Stomach (tissue), 9 donors: Measurements from ENCODE around the gene ADGRL2. TPM values are rescaled to one million over a fixed set of nuclear protein-coding genes. Genes with fewer than 3 reads are reported as not detected.

ENCODE experiments used
- DNase-seq, 2 donors: peaks; one replicate each; pipeline versions ENCODE4 v3.0.0 to v3.0.0-alpha.2; 2013 to 2019
- H3K27ac ChIP-seq, 5 donors: fragments of 200-600 bp in 4 of 5; sonication (generic) in 4 of 5; one replicate each; pipeline ENCODE4 v1.5.1; 2013 to 2019; ENCODE audit warnings: mild to moderate bottlenecking in 1 of 5, moderate library complexity in 1 of 5
- H3K27me3 ChIP-seq, 3 donors: fragments of 200-600 bp; sonication (generic); one replicate each; pipeline ENCODE4 v1.5.1; 2017 to 2019; ENCODE audit warnings: mixed run types in 1 of 3
- H3K36me3 ChIP-seq, 4 donors: fragments of 200-600 bp; sonication (generic); 1 replicate in 3 of 4; 2 replicates in 1 of 4; pipeline ENCODE4 v1.5.1; 2016 to 2019
- H3K4me1 ChIP-seq, 4 donors: fragments of 200-600 bp; sonication (generic); one replicate each; pipeline ENCODE4 v1.5.1; 2016 to 2019
- H3K4me3 ChIP-seq, 4 donors: fragments of 200-600 bp; sonication (generic) in 3 of 4; one replicate each; pipeline ENCODE4 v1.5.1; 2016 to 2019; ENCODE audit warnings: mild to moderate bottlenecking in 1 of 4
- H3K9me3 ChIP-seq, 4 donors: fragments of 200-600 bp; sonication (generic); one replicate each; pipeline ENCODE4 v1.5.1; 2016 to 2019
- CTCF ChIP-seq, 7 experiments: fragments of 450-650 bp in 4 of 7; fragments of 200-600 bp in 3 of 7; sonication (generic) in 3 of 7; IDR thresholded peaks; one replicate each; pipeline ENCODE4 v1.5.1; 2016 to 2019; ENCODE audit warnings: antibody characterized with exemption in 7 of 7, control low read depth in 2 of 7, mild to moderate bottlenecking in 1 of 7
- EP300 ChIP-seq: sonication (generic); formaldehyde crosslinking; IDR thresholded peaks from one replicate; pipeline ENCODE4 v1.6.1; 2017; ENCODE audit warnings: antibody characterized with exemption
- POLR2A ChIP-seq, 4 donors: fragments of 450-650 bp; IDR thresholded peaks; one replicate each; pipeline ENCODE4 v1.6.1; 2016; ENCODE audit warnings: antibody characterized with exemption in 4 of 4, control low read depth in 2 of 4, mild to moderate bottlenecking in 1 of 4, moderate library complexity in 1 of 4
- POLR2AphosphoS5 ChIP-seq, 3 donors: sonication (generic); formaldehyde crosslinking; IDR thresholded peaks; one replicate each; pipeline ENCODE4 v1.6.1; 2016; ENCODE audit warnings: antibody characterized with exemption in 3 of 3
- WGBS, 5 donors: extraction: QIAGEN DNeasy Blood & Tissue Kit in 3 of 5; methylation state at CpG; one replicate each; pipeline versions ENCODE4 v1.1.5 to v1.1.7; 2013 to 2018; 5-methylcytosine and 5-hydroxymethylcytosine counted together
- intact Hi-C: fragments of 100-400 bp; cut with DNase I; formaldehyde crosslinking; loops from one replicate; pipeline ENCODE4 v1.15.1; 2023; ENCODE audit warnings: low total_unique reads
- polyA plus RNA-seq, 3 donors: library from polyadenylated mRNA; stranded (reverse); fragments of 200-250 nt; gene quantifications; one replicate each; pipeline ENCODE4 v1.2.3, GENCODE V29; 2013
- total RNA-seq, 5 donors: library from RNA; depleted of rRNA; stranded (reverse); fragments of >200 nt; gene quantifications; one replicate each; pipeline versions ENCODE4 v1.1.0 to v1.2.3, GENCODE V29; 2014 to 2016
- donor health status: healthy with polysubstance abuse.
- donor health status: Bipolar disorder and iron deficiency.
- donor health status: healthy.

The ADGRL2 gene
- total and polyA plus RNA-seq, 8 donors = 13.0 to 173 (median 23.7) TPM

GRCh38 chr1:81812712-81813111 lies 12.0 kb downstream of the ADGRL2 start:
- no peak overlapping the region for H3K27ac ChIP-seq
- no peaks in the 10 kb centered on the region for H3K36me3 ChIP-seq
- intact Hi-C loops = no loop called here
- no peaks in the 10 kb centered on the region for H3K9me3 ChIP-seq
- no peak for TF ChIP-seq CTCF (IDR thresholded peaks at IDR 0.05)
- no peak for TF ChIP-seq POLR2A (IDR thresholded peaks at IDR 0.05)
- no peak for TF ChIP-seq POLR2AphosphoS5 (IDR thresholded peaks at IDR 0.05)
- no peak for TF ChIP-seq EP300
- WGBS, 5 donors = 29 to 48% (median 35%) methylated on average over 4 of the region's 4 CpGs
- no peak overlapping the region for H3K4me3 ChIP-seq
- H3K27me3 ChIP-seq = no peaks in the 10 kb centered on the region
- H3K4me1 ChIP-seq = peaks cover 8 to 50% (median 21%) of the 10 kb centered on the region in 4 donors
- no peak for DNase-seq

GRCh38 chr1:81813691-81814090 lies 13.0 kb downstream of the ADGRL2 start:
- 84 to 89% (median 88%) methylated on average over 2 of the region's 2 CpGs for WGBS, 5 donors
- Histone ChIP-seq H3K4me3 (no peak overlapping the region), H3K27me3 (no peaks in the 10 kb centered on the region), H3K9me3 (no peaks in the 10 kb centered on the region), H3K36me3 (no peaks in the 10 kb centered on the region), H3K27ac (no peak overlapping the region), H3K4me1 (peaks cover 8 to 50% (median 21%) of the 10 kb centered on the region in 4 donors)
- no peak for TF ChIP-seq POLR2A (IDR thresholded peaks at IDR 0.05)
- no peak for TF ChIP-seq EP300
- no peak for TF ChIP-seq CTCF (IDR thresholded peaks at IDR 0.05)
- no peak for TF ChIP-seq POLR2AphosphoS5 (IDR thresholded peaks at IDR 0.05)
- intact Hi-C loops = no loop called here
- no peak for DNase-seq

- DNase-seq = no peak
- Histone ChIP-seq H3K36me3 (no peaks in the 10 kb centered on the region), H3K4me1 (peaks cover 0 to 7% (median 0%) of the 10 kb centered on the region in 4 donors), H3K4me3 (no peak overlapping the region), H3K27me3 (no peaks in the 10 kb centered on the region), H3K9me3 (no peaks in the 10 kb centered on the region), H3K27ac (no peak overlapping the region)
- 66 to 78% (median 74%) methylated on average over 4 of the region's 4 CpGs for WGBS, 5 donors
- no peak for TF ChIP-seq EP300
- no peak for TF ChIP-seq CTCF (IDR thresholded peaks at IDR 0.05)
- no peak for TF ChIP-seq POLR2A (IDR thresholded peaks at IDR 0.05)
- TF ChIP-seq POLR2AphosphoS5 (IDR thresholded peaks at IDR 0.05) = no peak
- intact Hi-C loops = no loop called here
Measured at GRCh38 chr1:81819613-81820012, 18.9 kb downstream of the ADGRL2 start.

- H3K27ac ChIP-seq = no peak overlapping the region
- H3K4me1 ChIP-seq = peaks cover 0 to 7% (median 0%) of the 10 kb centered on the region in 4 donors
- H3K4me3 ChIP-seq = no peak overlapping the region
- H3K36me3 ChIP-seq = no peaks in the 10 kb centered on the region
- WGBS, 5 donors = 83 to 98% (median 90%) methylated on average over 2 of the region's 2 CpGs
- no peaks in the 10 kb centered on the region for H3K27me3 ChIP-seq
- no peak for TF ChIP-seq POLR2A (IDR thresholded peaks at IDR 0.05)
- TF ChIP-seq POLR2AphosphoS5 (IDR thresholded peaks at IDR 0.05) = no peak
- no peak for TF ChIP-seq EP300
- TF ChIP-seq CTCF (IDR thresholded peaks at IDR 0.05) = no peak
- DNase-seq = no peak
- intact Hi-C loops = no loop called here
- H3K9me3 ChIP-seq = no peaks in the 10 kb centered on the region
Measured at GRCh38 chr1:81820765-81821164, 20.0 kb downstream of the ADGRL2 start.
